ENCODE data around the gene STMN3.

GRCh38 chr20:63685269-63686026 is 32.2 kb upstream of the STMN3 start:
- TF ChIP-seq JUN (CRISPR knock-in tag; IDR thresholded peaks at IDR 0.05) (no peak), ZBTB21 (CRISPR knock-in tag; IDR thresholded peaks at IDR 0.05; ENCODE audit: borderline replicate concordance) (no peak), ERG (CRISPR knock-in tag; IDR thresholded peaks at IDR 0.05) (no peak), FOXP4 (CRISPR knock-in tag; IDR thresholded peaks at IDR 0.05) (no peak), CTCF (IDR thresholded peaks at IDR 0.05) (no peak), TEAD4 (CRISPR knock-in tag; IDR thresholded peaks at IDR 0.05) (no peak), TP53 (CRISPR knock-in tag; IDR thresholded peaks at IDR 0.05) (no peak), TCF7 (CRISPR knock-in tag; IDR thresholded peaks at IDR 0.05; ENCODE audit: low read depth) (no peak), MXD4 (CRISPR knock-in tag; IDR thresholded peaks at IDR 0.05; ENCODE audit: borderline replicate concordance) (no peak), E2F4 (CRISPR knock-in tag; IDR thresholded peaks at IDR 0.05; ENCODE audit: borderline replicate concordance, low read depth) (no peak)
- TF ChIP-seq, protein P1, sequence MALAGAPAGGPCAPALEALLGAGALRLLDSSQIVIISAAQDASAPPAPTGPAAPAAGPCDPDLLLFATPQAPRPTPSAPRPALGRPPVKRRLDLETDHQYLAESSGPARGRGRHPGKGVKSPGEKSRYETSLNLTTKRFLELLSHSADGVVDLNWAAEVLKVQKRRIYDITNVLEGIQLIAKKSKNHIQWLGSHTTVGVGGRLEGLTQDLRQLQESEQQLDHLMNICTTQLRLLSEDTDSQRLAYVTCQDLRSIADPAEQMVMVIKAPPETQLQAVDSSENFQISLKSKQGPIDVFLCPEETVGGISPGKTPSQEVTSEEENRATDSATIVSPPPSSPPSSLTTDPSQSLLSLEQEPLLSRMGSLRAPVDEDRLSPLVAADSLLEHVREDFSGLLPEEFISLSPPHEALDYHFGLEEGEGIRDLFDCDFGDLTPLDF (CRISPR knock-in tag; IDR thresholded peaks at IDR 0.05): no peak

Data from WTC11 (cell line).